HEK293 (cell line): Measurements from ENCODE around the gene TM9SF1.

ENCODE experiments used
- AEBP2 ChIP-seq: fragments of 450-650 bp; formaldehyde crosslinking; IDR thresholded peaks from 2 replicates; pipeline ENCODE4 v1.5.1; 2016; ENCODE audit warnings: missing biosample characterization, missing genetic modification characterization, borderline replicate concordance
- BCL11A ChIP-seq: fragments of 450-650 bp; formaldehyde crosslinking; IDR thresholded peaks from 2 replicates; pipeline ENCODE4 v1.5.1; 2016; ENCODE audit warnings: low read depth, missing biosample characterization, missing genetic modification characterization
- CTCF ChIP-seq: fragments of 450-650 bp; formaldehyde crosslinking; IDR thresholded peaks from 2 replicates; pipeline ENCODE4 v1.5.1; 2016; ENCODE audit warnings: missing biosample characterization, missing genetic modification characterization
- ELK4 ChIP-seq: IDR thresholded peaks from 2 replicates; pipeline ENCODE4 v1.6.1; 2011; ENCODE audit warnings: mild to moderate bottlenecking, low read depth, low read length, borderline replicate concordance
- KLF1 ChIP-seq: fragments of 450-650 bp; formaldehyde crosslinking; IDR thresholded peaks from 2 replicates; pipeline ENCODE4 v1.5.1; 2016; ENCODE audit warnings: missing biosample characterization, missing genetic modification characterization
- MEIS1 ChIP-seq: sonication (generic); formaldehyde crosslinking; IDR thresholded peaks from 2 replicates; pipeline ENCODE4 v1.8.1; 2022; ENCODE audit warnings: missing genetic modification reagents, mild to moderate bottlenecking, borderline replicate concordance
- PBX3 ChIP-seq: sonication (generic); formaldehyde crosslinking; IDR thresholded peaks from 2 replicates; pipeline ENCODE4 v1.8.1; 2022; ENCODE audit warnings: mild to moderate bottlenecking, moderate library complexity, missing genetic modification reagents
- PRDM2 ChIP-seq: fragments of 450-650 bp; formaldehyde crosslinking; IDR thresholded peaks from 2 replicates; pipeline ENCODE4 v1.5.1; 2016; ENCODE audit warnings: missing biosample characterization, missing genetic modification characterization, borderline replicate concordance
- SCRT1 ChIP-seq: fragments of 450-650 bp; formaldehyde crosslinking; IDR thresholded peaks from 2 replicates; pipeline ENCODE4 v1.5.1; 2016; ENCODE audit warnings: missing biosample characterization, missing genetic modification characterization, borderline replicate concordance
- SETDB1 ChIP-seq: IDR thresholded peaks from one replicate; pipeline ENCODE4 v1.6.1; 2017; ENCODE audit warnings: mild to moderate bottlenecking, low read length, moderate library complexity, mixed read lengths; ENCODE audit not compliant: insufficient read length
- TRIM28 ChIP-seq: IDR thresholded peaks from 2 replicates; pipeline ENCODE4 v1.6.1; 2011; ENCODE audit warnings: low read length, control low read depth, borderline replicate concordance
- ZBTB1 ChIP-seq: fragments of 450-650 bp; formaldehyde crosslinking; IDR thresholded peaks from 2 replicates; pipeline ENCODE4 v1.5.1; 2016; ENCODE audit warnings: missing biosample characterization, missing genetic modification characterization
- ZBTB48 ChIP-seq: fragments of 450-650 bp; formaldehyde crosslinking; IDR thresholded peaks from 2 replicates; pipeline ENCODE4 v1.5.1; 2016; ENCODE audit warnings: missing biosample characterization, missing genetic modification characterization
- ZNF16 ChIP-seq: fragments of 450-650 bp; formaldehyde crosslinking; IDR thresholded peaks from 2 replicates; pipeline ENCODE4 v1.5.1; 2016; ENCODE audit warnings: low read depth, missing biosample characterization, missing genetic modification characterization
- ZNF211 ChIP-seq: fragments of 450-650 bp; formaldehyde crosslinking; IDR thresholded peaks from 2 replicates; pipeline ENCODE4 v1.5.1; 2016; ENCODE audit warnings: low read depth, missing biosample characterization, missing genetic modification characterization
- ZNF26 ChIP-seq: fragments of 450-650 bp; formaldehyde crosslinking; IDR thresholded peaks from 2 replicates; pipeline ENCODE4 v1.5.1; 2016; ENCODE audit warnings: missing biosample characterization, missing genetic modification characterization
- ZNF350 ChIP-seq: fragments of 450-650 bp; formaldehyde crosslinking; IDR thresholded peaks from 2 replicates; pipeline ENCODE4 v1.5.0; 2017; ENCODE audit warnings: missing biosample characterization, mild to moderate bottlenecking, missing genetic modification characterization
- ZNF354C ChIP-seq: fragments of 450-650 bp; formaldehyde crosslinking; IDR thresholded peaks from 2 replicates; pipeline ENCODE4 v1.5.1; 2016; ENCODE audit warnings: missing biosample characterization, missing genetic modification characterization, low read depth, borderline replicate concordance
- ZNF549 ChIP-seq: fragments of 450-650 bp; IDR thresholded peaks from 2 replicates; pipeline ENCODE4 v1.5.1; 2018; ENCODE audit warnings: missing biosample characterization, missing genetic modification characterization, mild to moderate bottlenecking, inconsistent platforms, moderate library complexity
- ZNF558 ChIP-seq: fragments of 450-650 bp; formaldehyde crosslinking; IDR thresholded peaks from 2 replicates; pipeline ENCODE4 v1.5.1; 2016; ENCODE audit warnings: missing biosample characterization, missing genetic modification characterization
- ZNF560 ChIP-seq: fragments of 450-650 bp; formaldehyde crosslinking; IDR thresholded peaks from 2 replicates; pipeline ENCODE4 v1.5.1; 2017; ENCODE audit warnings: missing biosample characterization, missing genetic modification characterization, borderline replicate concordance
- ZNF580 ChIP-seq: fragments of 450-650 bp; formaldehyde crosslinking; IDR thresholded peaks from 2 replicates; pipeline ENCODE4 v1.5.1; 2016; ENCODE audit warnings: missing biosample characterization, missing genetic modification characterization
- ZNF677 ChIP-seq: fragments of 450-650 bp; IDR thresholded peaks from 2 replicates; pipeline ENCODE4 v1.5.0; 2018; ENCODE audit warnings: missing biosample characterization, mild to moderate bottlenecking, missing genetic modification characterization, moderate library complexity
- ZNF747 ChIP-seq: fragments of 450-650 bp; formaldehyde crosslinking; IDR thresholded peaks from 2 replicates; pipeline ENCODE4 v1.5.1; 2016; ENCODE audit warnings: missing biosample characterization, missing genetic modification characterization
- ZXDB ChIP-seq: fragments of 450-650 bp; formaldehyde crosslinking; IDR thresholded peaks from 2 replicates; pipeline ENCODE4 v1.5.1; 2016; ENCODE audit warnings: missing biosample characterization, missing genetic modification characterization

The TM9SF1 gene

GRCh38 chr14:24195186-24196070, at the start of gene TM9SF1 (continued):
- TF ChIP-seq PRDM2 (tag by site-specific recombination) (0 out of 2 replicates have a peak, but pooled peaks have one; percentile 65), MEIS1 (no peak; the same call in 1 of the 2 replicates), ZXDB (tag by site-specific recombination) (peak; percentile 99), ZBTB48 (peak; percentile 92), ZNF677 (tag by site-specific recombination) (no peak), ZNF580 (peak; percentile 82), AEBP2 (tag by site-specific recombination) (no peak), BCL11A (no peak), ELK4 (no peak), KLF1 (tag by site-specific recombination) (peak; percentile 38; the same call in 1 of the 2 replicates), ZNF558 (no peak), TRIM28 (no peak), SCRT1 (tag by site-specific recombination) (peak; percentile 77), ZNF26 (tag by site-specific recombination) (no peak), ZNF549 (no peak), ZNF16 (tag by site-specific recombination) (no peak), SETDB1 (peak; percentile 19), ZNF354C (tag by site-specific recombination) (no peak), ZNF747 (tag by site-specific recombination) (no peak), ZNF560 (tag by site-specific recombination) (no peak), PBX3 (peak; percentile 32; the same call in 1 of the 2 replicates), CTCF (0 out of 2 replicates have a peak, but pooled peaks have one; percentile 29), ZNF211 (tag by site-specific recombination) (no peak), ZNF350 (no peak), ZBTB1 (no peak)
